CD4-positive, alpha-beta T cell treated with Interleukin-10 for 1 hour (primary cell): ENCODE measurements around the gene KCNS1.
A peak's percentile ranks its signal among the peaks of the same experiment; 100 is the strongest.
"Not testable (repeated sequence)": the region's sequence is repeated elsewhere in the genome, so short reads cannot be mapped to it uniquely, and the experiment has no call there.

Source experiments
- DNase-seq: peaks from one replicate; pipeline ENCODE4 v3.0.0-alpha.2; 2020

The KCNS1 gene

DNA sequence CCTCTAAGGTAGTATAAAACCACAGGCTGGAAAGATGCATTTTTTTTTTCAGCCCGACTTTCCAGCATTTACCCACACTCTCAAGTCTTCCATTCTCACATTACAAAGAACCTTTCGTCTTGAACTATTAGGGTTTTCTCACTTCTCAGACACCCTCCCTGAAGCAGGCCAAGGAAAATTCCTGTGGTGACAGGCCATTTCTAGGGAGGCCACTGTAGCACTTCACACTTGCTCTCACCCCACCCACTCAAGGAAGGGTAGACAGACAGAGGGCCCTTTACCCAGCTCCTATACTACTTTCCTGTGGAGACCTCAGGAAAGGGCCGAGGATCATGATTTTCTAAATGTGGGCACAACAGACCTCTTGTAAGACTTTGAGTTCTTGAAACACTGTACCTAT is 27.7 kb downstream of the KCNS1 start:
- DNase-seq: no peak

DNA sequence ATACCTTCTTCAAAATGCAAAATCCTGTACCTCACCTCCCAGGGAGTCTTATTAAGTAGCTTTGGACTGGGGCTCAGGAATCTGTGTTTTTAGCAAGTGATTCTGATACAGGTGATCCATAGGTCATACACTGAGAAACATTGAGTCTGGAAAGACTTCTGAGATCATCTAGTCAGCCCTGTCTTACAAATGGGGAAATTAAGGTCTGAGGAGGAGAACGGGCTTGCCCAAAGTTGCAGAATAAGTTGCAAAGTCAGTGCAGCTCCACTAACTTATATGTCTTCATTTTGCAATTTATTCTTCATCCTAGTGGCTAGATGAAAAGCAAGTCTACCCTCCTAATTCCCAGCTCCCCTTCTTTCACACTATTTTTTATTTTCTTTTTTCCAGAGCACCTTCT is 28.9 kb downstream of the KCNS1 start:
- no peak for DNase-seq

DNA sequence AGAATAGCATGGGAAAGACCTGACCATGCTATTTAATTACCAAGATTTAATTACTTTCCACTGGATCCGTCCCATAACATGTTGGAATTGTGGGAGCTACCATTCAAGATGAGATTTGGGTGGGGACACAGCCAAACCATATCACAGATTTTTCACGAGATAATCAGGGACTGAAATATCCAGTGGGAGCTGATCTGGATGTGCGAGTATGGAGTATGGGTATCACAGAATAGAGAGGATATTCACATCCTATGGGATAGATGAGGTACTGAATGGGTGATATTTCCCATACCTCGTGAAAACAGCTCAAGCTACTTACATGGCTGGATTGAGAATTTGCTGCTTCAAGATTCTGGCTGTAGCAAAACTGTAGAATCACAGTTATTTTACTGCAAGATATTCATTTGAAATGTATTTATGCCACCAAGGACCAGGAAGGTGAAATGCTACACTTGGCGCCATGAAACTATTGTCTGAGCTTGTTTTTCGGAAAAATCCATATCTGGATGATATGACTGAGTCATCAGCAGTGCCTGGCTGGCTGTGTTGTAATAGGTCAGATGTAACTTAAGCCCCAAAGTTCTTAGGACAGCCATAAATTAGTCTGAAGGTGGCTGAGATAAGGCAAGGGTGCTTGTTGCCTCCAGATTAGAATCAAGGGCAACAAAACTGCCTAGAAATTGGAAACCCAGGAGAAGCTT is 29.8 kb downstream of the KCNS1 start:
- no peak for DNase-seq

DNA sequence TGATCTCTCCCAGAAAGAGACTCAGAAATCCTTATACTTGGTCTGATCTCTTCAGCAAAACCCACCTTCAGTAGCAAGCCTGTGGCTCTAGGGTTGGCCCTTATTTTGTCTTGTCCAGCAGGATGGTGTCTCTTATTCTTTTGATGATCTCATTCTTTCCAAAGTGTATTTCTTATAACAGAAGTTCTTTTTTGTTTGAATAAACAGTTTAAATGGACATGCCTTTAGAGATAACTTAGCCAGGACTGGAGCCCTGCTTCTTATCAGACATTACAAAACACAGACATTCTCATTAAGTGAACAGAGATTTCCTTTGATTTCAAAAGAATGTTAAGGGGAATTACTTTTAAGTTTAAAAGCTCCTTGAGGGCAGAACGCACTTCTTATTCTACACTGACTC is 31.7 kb downstream of the KCNS1 start:
- no peak for DNase-seq

DNA sequence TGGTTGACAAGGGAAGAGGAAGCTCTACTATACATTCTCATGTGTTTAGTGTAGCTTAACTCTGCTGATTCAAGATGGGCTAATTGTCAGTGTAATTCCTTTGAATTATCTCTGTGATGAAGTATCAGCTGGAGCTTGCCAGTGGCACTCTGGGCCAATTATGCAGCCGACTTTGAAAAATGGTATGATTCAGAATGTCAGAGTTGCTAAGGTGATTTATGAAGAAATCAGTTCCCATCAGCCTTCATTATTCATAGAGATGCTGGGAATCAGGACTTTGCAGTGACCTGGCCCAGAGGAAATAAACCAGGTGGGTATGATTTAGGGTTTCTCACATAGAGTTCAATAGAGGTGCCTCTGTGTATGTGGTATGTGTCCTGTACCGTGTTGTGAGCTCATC is 33.4 kb downstream of the KCNS1 start:
- no peak for DNase-seq

DNA sequence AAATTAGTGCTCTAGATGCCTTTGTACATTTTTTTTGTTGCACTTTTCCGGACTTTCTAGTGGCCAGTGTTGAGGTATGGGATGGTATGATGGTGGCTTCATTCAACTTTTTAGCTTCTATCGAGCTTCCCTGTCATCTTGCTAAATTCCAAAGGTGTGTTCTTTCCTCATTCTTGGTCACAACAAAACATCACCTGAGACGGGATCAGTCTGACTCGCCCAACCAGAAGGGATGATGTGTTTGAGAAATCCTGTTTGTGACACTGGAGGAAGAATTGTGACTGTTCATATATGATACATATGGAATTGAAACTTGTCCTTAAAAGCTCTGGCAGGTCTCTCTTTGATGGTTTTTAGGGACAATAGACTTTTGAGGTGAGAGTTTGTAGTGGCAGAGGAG is 33.8 kb downstream of the KCNS1 start:
- DNase-seq: no peak

DNA sequence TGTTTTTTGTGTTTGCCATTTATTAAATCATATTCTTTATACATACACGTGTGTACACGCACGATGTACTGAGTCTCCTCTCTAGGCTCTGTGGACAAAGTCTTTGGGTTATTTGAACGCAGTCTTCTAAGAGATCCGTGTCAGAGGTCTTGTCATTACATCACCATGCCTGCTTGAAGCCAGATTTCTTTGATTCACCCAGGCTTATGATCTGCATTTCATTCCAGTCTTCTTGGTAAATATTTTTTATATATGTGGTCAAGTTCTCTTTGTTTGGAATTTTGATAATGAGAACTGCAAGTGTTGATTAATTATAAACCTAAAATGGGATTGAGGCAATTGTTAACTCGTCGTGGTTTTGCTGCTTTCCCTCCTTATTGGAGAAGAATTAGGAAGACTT is 34.6 kb downstream of the KCNS1 start:
- no peak for DNase-seq

DNA sequence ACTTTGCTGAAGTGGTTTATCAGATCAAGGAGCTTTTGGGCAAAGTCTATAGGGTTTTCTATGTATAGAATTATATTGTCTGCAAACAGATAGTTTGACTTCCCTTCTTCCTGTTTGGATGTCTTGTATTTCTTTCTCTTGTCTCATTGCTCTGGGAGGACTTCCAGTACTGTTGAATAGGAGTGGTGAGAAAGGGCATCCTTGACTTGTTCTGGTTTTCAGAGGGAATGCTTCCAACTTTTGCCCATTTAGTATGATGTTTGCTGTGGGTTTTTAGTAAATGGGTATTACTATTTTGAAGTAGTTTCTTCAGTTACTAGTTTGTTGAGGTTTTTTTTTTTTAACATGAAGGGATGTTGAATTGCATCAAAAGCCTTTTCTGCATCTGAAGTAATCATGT is 36.1 kb downstream of the KCNS1 start:
- DNase-seq: no peak

DNA sequence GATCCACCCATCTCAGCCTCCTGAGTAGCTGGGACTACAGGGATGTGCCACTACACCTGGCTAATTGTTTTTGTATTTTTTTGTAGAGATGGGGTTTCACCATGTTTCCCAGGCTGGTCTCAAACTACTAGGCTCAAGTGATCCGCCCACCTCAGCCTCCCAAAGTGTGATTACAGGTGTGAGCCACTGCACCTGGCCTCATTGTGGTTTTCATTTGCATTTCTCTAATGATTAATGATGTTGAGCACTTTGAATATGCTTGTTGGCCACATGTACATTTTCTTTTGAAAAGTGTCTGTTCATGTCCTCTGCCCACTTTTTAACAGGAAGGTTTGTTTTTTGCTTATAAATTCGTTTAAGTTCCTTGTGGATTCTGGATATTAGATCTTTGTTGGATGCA is 37.8 kb downstream of the KCNS1 start:
- DNase-seq: not testable (repeated sequence)

DNA sequence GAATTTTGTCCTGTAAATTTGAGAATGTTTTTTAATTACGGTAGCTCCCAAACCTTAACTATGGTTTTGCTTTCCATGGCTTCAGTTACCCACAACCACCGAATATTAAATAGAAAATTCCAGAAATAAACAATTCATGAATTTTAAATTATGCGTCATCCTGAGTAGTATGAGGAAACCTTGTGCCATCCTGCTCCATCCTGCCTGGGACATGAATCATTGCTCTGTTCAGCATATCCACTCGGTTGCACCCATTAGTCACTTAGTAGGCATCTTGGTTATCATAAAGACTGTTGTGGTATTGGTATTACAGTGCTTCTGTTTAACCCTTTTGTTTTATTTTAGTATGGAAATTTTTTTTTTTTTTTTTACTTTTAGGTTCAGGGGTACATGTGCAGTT is 39.7 kb downstream of the KCNS1 start:
- DNase-seq: no peak

DNA sequence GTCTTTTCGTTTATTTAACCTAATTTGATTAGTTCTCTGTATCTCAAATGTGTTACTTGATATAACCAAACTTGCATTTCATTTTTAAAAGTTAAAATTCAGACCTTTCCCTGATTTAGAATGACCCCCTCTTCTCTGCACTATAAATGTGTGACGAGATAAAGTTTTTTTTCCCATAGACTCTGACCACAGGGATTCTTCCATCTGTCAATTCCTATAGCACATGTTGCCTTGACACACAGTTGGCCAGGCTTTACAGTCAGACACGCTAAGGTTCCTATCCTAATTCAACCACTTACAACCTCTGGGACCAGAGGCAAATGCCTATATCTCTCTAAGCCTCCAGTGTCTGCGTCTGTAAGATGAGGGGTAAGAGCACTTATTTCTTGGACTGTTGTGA is 40.6 kb downstream of the KCNS1 start:
- no peak for DNase-seq

DNA sequence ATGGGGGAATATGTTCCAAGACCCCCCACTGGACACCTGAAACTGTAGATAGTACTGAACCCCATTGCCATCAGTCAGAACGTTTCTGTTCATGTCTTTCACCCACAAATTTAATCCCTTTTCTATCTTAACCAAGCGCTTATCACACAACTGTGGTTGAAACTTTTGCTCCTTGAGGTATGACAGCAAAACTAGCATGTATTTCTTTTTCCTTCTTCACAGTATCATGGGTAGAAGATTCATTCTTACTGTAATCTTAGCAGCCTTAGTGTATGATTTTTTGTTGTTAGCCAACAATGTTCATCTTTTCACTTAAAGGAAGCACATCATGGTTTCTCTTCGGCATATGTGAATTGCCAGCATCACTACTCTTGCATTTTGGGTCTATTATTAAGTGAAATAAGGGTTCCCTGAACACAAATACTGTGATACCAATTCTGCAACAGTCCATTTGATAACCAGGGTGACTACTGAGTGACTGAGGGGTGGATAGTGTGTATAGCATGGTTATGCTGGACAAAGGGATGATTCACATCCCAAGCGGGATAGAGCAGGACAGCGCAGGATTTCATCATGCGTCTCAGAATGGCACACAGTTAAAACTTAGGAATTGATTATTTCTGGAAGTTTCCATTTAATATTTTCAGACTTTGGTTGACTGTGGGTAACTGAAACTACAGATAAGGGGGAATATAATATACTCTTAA is 41.8 kb downstream of the KCNS1 start:
- DNase-seq: no peak

DNA sequence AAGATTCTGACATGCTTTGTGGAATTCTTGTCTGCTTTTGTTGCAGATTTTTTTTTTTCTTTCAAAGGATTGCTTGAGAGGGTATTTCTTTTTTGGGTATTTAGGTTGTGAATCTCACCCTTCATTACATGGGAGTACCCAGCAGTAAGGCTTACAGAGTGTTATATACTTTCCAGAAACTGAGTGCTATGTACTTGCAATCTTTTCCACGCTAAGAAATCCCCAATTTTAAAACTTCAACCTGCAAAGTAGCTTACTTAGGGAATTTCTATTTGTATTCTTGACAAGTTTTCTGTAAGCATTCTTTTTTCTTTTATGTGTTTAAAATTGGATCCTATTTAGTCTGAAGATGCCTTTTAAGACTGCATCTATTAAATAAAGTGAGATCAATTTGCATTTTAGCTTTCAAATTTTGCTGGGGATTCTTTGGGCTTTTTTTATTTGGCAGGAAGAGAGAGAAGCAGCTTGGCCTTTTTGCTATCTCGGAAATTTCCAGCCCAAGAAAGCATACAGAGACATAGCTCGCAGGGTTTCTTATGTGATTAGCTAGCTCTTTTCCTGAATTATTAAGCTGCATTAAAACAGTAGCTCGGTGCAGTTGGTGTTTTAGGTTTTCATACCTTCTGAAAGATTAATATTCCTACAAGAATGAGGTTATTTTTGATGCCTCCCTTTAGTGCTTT is 42.6 kb downstream of the KCNS1 start:
- no peak for DNase-seq

DNA sequence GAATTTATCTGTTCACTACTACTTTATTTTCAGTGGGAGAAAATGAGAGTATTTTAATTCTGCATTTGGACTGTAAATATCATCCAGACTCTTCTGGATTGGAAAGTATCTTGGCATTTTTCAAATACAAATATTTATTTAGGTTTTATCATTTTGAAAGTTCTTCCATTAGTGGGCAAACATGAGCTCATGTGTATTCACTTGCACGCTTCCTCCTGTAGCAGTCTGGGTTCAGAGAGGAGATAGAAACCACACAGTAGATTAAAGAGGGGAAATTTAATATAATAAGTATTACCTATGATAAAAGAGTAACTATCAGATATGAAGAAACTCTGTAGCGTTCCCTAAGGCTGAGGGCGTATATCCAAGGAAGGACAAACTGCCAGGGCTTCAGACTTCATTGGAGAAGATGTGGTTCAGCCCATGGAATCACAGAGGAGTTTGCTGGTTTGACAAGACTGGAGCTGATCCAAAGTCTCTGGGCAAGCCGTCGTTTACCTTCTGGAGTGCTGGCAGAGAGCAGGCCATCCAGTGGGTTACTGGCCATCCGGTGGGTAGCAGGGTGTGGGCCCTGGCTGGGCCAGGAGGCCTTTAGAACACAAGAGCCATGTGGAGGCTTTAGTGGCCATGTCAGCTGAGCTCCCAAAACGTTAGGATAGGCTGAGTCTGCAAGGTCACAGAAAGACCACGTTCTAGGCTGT is 44.3 kb downstream of the KCNS1 start:
- DNase-seq: no peak

DNA sequence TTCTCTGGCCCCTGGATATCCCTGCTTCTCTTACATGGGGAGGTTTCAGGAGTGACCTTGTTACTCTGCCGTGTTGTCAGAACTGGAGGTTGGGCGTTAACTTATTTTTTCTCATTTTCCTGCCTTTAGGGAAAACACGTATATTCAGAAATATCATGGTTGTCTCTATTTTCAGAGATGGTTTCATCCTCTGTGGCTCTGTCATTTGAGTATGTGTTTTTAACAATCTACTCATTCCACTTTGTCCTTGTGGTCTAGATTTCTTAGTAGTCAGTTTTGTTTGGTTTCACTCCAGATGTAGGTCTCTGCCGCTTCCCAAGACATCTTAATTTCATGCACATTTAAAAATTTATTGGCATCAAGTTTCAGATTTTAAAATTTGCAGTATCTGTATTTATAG is 45.9 kb downstream of the KCNS1 start:
- DNase-seq: no peak

DNA sequence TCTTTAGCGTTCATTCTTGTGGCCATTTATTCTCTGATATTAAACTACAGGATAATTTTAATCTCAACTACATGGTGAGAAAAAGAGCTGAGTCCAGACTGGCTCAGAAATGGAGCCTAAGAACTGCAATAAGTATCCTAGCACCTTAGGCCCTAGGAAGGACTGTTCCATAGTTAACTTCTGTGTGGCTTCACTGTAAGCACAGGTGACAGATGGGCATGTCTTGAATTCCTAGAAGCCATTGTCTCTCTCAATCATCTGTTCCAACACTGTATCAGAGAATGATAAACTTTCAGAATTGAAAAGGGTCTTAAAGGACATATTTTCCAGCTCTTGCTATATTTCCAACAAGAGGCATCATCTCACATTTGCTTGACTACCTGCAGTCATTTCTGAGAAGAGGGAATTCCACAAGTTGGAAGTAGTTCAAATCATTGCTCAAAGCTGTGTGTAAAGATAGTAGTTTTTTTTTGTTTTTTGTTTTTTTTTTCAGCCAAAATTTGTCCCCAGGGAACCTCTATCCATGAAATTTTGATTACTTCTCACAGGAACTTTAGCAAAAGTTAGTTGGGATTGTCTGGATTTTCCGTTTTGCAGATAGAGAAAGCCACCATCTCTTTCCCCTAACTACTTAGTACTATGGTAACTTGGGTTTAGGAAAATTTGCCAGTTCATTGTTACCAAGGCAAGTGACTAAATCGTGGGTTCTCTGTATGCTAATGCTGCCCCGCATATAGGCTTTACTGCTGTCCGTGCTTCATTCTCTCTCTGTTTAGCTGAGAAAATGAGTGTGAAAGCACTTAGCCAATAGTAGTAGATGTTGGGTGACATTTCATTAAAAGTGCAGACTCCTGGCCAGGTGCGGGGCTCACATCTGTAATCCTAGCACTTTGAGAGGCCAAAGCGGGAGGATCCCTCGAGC is 47.2 kb downstream of the KCNS1 start:
- DNase-seq: no peak

DNA sequence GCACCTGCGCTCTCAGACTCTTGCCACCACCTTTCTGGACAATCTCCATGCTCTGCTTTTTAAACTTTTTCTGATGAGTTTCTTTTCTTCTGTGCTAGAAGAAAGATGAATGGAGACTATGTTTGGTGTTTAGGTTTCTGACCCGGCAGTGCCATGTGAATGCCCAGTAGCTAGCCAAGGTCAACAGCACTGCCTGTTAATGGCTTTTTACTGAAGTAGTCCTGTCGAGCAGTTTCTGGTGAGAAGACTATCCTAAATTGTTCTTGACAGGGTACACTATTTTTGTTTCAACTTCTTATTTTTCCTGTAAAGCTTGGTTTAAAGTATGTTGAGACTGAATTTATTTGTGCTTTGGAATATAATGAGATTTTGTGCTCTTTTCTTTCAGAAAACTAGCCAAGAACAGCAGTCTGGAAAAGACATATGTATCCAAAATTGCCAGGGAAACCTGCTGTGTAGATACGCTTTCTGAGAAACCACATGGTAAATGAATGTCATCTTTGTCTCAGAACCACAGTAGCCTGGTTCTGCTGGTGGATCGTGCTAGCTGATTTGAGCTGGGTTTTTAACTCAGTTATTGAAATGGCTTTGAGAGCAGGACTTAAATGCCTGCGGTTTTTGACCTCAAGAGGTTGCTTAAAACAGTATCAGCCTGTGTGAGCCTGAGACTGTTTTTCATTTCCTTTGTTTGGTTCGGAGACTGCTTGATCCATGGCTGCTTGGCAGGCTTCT is 48.1 kb downstream of the KCNS1 start:
- peak; percentile 43 for DNase-seq

DNA sequence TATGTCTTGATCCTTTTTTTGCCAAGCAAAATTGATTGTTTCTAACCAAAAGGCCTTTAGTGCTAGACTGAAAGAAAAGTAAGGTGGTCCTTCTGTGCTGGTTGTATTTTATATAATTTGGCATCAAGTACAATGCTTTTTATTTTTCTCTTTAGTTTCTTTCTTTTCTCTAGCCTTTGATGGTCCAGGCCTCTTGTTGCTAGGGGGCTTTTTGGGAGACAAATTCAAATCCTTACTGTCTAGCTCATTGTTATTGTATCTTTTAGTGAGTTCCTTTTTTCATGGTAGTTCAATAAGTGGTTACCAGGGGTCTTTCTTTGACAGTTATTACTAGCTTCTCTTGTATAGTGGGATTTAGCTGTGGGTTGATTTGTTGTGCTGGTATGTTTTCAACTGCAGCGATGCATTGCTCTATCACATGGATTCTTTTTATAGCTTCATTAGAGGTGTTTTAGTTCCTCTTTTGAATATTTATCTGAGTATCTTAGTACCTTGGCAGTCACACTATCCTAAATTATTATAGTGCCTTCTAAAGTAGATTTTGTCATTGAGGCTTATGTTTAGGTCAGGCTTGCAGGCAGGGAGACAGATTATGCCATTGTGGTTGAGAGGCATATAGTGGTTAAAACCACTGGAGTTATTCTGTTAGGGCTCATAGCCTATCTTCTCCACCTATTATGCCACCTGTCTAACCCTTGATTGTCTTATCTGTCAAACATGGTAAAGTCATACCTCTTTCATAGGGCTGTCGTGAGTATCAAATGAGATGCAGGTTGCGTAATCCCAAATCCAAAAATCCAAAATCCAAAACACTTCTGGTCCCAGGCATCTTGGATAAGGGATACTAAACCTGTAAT is 49.5 kb downstream of the KCNS1 start:
- DNase-seq: peak; percentile 19

DNA sequence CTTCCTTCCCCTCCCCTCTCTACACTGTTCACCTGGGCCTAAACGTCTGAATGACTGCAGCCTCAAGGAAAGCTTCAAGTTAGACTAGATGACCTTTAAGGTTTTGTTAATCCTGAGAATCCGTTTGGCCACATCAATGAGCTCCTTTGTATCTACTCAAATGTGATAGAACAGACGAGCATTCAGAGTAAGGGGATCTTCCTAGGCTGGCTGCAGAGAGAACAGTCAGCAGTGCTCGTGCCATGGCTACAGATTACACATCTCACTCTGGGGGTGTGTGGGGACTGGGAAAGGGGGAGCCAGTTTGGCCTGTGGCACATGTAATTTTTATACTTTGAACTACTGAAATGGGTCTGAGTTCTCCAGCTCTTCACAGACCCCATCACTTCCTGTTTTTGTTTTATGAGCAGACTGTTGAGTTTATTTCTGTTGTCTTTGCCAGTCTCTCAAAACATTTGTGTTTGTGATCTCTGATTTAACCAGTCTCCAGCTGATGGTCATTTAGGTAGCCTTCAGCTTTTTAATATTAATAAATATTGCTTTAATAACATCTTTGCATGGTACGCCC is 50.9 kb downstream of the KCNS1 start:
- DNase-seq: no peak

DNA sequence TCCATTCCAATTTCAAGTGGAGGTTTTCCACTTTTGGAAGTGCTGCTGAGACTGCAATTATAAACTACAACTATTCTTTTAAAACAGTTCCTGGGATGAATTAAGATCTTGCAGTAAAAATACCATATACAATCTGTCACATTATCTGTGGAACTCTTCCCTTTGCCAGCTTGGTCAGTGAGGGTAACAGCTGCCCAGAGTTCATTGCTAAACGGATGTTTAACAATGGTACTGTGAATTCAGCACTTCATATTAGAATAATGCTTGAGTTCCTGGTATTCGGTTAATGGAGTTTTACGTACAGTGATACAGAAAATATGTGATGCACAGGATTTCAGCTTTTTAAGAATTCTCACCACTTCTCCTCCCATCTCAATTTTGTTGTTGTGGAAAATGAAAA is 51.5 kb downstream of the KCNS1 start:
- DNase-seq: no peak
